Iris pigment epithelial cell (primary cell): ENCODE results near the gene ARHGAP29.

Source experiments
- DNase-seq: peaks from one replicate; pipeline ENCODE4 v3.0.0-alpha.2; 2011; ENCODE audit warnings: low read depth

The ARHGAP29 gene, protein sequence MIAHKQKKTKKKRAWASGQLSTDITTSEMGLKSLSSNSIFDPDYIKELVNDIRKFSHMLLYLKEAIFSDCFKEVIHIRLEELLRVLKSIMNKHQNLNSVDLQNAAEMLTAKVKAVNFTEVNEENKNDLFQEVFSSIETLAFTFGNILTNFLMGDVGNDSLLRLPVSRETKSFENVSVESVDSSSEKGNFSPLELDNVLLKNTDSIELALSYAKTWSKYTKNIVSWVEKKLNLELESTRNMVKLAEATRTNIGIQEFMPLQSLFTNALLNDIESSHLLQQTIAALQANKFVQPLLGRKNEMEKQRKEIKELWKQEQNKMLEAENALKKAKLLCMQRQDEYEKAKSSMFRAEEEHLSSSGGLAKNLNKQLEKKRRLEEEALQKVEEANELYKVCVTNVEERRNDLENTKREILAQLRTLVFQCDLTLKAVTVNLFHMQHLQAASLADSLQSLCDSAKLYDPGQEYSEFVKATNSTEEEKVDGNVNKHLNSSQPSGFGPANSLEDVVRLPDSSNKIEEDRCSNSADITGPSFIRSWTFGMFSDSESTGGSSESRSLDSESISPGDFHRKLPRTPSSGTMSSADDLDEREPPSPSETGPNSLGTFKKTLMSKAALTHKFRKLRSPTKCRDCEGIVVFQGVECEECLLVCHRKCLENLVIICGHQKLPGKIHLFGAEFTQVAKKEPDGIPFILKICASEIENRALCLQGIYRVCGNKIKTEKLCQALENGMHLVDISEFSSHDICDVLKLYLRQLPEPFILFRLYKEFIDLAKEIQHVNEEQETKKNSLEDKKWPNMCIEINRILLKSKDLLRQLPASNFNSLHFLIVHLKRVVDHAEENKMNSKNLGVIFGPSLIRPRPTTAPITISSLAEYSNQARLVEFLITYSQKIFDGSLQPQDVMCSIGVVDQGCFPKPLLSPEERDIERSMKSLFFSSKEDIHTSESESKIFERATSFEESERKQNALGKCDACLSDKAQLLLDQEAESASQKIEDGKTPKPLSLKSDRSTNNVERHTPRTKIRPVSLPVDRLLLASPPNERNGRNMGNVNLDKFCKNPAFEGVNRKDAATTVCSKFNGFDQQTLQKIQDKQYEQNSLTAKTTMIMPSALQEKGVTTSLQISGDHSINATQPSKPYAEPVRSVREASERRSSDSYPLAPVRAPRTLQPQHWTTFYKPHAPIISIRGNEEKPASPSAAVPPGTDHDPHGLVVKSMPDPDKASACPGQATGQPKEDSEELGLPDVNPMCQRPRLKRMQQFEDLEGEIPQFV

DNA sequence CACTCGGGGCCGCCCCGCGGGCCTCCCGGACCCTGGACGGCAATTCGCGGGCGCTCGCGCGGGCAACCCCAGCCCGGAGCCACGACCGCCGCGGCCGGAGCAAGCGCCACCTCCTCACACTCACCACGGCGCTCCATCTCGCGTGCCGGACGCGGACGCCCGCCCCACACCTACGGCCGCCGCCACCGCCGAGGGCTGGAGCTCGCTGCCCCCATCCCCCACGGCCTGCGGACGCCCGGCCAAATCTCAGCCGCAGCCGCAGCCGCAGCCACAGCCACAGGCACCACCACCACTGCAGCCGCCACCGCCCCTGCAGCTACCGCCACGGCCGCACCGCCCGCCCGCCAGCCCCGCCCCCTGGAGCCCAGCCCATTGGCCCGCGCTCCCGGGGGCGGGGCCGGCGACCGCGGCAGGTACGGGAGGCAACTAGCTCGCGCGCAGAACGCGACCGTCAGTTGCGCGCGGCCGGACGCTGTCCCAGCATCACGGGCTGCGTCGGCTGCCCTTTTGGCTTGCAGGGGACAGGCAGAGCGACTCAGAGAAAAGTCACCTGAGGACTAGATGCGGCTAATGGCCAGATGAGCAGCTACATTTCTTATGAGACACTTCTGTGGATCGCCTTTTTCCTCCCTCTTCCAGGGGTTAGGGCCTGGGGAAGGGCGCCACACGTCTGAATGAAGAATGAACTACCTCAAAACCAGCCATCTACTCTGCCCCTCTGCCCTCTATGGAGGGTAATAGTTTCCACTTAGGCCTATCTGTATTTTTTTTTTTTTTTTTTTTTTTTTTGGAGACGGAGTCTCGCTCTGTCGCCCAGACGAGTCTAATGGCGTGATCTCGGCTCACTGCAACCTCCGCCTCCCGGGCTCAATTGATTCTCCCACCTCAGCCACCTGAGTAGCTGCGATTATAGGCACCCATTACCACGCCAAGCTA lies at the start of gene ARHGAP29:
TSS of gene ARHGAP29 (minus strand) at position 294 of the 936 bp plus-strand sequence. CDS start 5,973 bp downstream, outside the sequence.
- peak; percentile 80 for DNase-seq

DNA sequence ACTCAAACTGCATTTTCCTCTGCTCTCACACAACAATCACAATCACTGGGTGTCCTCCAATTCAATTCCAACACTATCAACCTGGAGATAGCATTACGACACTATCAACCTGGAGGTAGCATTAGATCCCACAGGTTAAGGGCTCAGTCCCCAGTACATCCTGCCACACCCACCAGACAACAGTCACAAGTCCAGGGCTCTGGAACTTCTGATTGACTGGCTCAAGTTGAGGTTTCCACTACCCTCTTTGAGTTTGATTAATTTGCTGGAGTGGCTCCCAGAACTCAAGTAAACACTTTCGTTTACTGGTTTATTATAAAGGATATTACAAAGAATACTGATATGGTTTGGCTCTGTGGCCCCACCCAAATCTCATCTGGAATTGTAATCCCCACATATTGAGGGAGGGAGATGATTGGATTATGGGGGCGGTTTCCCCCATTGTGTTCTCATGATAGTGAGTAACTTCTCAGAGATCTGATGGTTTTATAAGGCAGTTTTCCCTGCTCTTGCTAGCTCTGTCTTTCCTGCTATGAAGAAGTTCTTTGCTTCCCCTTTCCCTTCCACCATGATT lies 49.6 kb upstream of the ARHGAP29 start:
- no peak for DNase-seq

DNA sequence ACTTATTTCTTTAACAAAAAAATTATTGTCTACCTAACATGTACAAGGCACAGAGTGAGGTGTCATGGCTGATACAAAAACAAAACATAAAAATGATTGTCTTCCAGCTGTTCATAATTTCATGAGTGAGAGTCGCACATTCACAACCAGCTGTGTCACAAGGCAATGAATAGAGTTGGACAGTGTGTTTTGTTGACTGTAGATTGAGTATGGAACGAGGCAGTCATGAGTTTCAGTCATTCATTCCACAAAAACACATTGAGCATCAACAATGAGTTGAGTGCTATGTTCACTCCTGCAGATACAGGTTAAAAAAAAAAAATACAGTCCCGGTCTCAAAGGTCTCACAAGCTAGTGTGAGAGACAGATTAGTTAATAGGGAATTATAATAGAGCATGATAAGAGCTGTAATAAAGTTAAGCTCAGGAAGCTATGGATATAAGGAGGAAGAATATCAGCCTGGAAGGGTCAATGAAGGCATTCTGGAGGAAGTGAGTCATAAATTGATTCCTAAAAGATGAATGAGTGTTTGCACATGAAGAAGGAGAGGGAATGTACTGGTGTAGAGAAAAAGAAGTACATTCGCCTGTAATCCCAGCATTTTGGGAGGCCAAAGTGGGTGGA lies 47.8 kb upstream of the ARHGAP29 start:
- DNase-seq = peak; percentile 70

GRCh38 chr1:94284476-94284875 lies 47.1 kb upstream of the ARHGAP29 start:
- peak; percentile 77 for DNase-seq

- no peak for DNase-seq
These were observed 46.1 kb upstream of the ARHGAP29 start for GRCh38 chr1:94283462-94283861.

GRCh38 chr1:94282143-94282711 lies 44.8 kb upstream of the ARHGAP29 start:
- no peak for DNase-seq

DNA sequence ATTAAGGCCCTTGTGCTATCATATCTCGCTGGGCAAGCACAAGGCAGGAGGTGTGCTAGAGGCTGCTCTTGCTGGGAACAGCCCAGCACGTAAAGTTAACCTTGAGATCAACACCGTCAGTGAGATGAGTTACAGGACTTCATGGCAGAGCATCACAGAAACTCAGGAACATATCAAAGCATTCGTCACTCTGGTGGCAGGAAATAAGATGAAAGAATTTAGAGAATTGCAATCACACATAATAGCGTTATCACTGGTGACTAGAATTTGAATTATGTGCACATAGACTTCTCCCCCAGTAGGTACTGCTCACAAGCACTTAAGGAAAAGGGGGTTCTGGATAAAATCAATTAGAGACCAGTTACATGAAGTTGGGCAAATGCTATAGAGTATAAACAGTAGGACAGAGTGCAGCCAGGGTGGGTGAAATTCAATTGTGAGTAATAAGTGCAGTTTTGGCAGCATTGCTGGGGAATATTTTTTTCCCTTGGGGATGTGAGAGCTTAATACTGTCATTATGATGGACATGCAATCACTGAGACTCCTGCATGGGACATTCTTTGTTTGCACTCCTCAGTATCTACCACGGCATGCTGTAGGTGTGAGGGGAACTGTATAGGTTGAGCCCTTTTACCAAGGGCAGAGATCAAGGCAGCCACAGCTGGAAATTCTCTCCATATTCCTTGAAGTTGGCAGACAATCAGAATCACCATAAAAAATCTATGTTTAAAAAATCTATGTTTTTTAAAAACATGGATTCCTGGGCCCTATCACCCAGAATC lies 44.2 kb upstream of the ARHGAP29 start:
- peak; percentile 77 for DNase-seq

DNA sequence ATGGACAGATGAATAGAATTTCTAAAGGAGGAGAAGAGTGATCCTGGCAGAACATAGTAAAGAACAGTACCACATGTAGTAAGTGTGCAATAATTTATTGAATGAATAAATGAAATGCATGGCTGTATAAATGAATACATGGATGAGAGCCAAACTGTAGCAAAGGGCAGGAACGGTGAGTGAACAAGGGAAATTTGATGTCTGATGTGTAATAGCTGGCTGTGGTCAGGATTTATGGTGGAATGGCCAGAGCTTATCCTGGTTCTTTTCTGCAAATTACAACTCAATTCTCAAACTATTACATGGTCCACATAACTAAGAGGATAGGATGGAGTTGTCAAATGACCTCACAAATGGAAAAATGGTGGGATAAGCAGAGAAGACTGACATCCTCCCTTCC lies 43.2 kb upstream of the ARHGAP29 start:
- peak; percentile 48 for DNase-seq

GRCh38 chr1:94279462-94279861 lies 42.1 kb upstream of the ARHGAP29 start:
- DNase-seq = peak; percentile 45

DNA sequence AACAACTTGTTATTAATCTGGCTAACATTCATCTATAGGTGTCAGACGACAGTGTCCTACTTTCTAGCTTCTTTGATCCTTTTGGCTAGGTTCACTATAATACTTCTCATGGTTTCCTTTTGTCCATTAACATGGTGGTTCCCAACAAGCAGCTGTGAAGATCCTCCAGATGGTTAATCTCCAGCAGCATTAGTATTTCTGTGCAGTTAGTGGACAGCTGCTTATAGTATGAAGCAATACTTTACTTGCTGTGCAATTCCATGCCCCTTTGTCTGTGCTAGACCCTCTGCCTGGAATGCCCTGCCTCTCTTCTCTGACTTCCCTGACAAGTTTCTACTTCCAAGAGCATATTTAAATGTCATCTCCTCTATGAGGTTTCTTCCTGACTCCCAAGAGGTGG lies 41.7 kb upstream of the ARHGAP29 start:
- peak; percentile 60 for DNase-seq

DNA sequence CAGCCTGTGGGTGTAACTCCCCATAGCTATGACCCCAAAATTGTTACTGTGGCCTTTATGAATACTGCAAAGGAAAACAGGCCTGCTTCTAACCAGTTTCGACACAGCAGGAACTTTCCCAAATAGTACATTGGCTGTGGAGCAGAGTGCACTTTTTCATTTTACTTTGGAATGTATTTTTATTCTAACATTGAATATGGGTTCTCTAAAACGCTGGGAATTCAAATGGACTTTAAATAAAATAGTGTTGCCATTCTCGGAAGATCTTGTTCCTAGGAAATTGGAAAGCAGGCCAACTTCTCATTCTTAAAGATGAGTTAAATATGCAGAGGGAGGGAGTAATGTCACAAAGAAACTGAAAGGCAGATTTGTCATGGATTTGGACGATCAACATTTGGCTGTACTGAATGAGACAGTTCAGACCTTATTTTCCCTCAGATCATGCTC lies 39.6 kb upstream of the ARHGAP29 start:
- peak; percentile 67 for DNase-seq

DNA sequence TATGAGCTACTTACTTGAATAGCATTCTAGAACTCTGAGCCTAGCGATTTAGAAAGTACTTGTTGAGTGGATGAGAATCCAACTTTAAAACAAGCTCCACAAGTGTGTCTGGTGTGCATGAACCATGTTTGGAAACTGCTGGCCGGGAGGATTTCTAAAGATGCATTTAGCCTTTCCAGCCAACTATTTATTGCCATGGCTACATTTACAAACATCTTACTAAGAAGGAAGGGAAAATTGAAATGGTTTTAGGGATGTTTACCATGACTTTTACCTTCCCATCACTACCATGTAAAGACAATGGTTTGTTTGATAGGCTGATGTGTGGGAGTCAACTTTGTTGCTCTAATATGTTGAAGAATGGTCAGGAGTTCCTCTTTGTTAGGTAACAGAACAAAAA lies 37.7 kb upstream of the ARHGAP29 start:
- no peak for DNase-seq

- DNase-seq = no peak
These were observed 37.2 kb upstream of the ARHGAP29 start for GRCh38 chr1:94274561-94274960.

DNA sequence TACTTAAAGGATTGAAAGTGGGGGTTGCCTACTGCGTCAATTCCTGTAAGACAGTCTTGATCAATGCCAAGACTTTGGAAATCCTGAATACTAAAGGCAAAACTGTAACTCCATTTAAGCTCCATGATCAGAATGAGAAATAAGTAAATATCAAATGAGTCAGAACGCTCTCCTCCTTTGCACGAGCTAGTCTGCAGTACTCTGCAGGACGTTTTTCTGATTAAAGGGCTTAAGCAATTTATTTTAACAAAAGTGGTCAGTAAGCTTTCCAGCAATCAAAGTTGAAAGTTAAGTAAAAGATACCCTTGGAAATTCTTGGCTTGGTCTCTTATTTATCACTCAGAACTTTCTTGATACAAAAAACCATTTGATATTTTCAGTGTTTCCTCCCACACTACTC lies 35.7 kb upstream of the ARHGAP29 start:
- DNase-seq = peak; percentile 54

GRCh38 chr1:94272388-94272787 lies 35.0 kb upstream of the ARHGAP29 start:
- DNase-seq = no peak

DNA sequence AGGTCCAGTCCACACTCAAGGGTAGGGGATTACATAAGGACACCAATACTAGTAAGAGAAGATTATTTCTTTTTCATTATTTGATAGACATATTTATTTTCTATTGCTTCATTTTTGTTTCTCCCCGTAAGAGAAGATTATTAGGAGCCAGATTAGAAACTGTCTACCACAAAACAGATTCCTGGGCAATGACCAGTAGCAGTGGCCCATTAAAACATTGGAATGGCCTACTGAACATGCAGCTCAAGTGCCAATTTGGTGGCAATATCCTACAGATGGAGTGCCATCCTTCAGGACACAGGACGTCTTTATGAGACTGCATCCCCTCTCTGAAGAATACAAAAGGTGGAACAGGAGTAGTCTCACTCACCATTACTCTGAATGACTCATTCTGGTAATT lies 34.0 kb upstream of the ARHGAP29 start:
- DNase-seq = no peak

GRCh38 chr1:94270801-94271203 lies 33.4 kb upstream of the ARHGAP29 start:
- DNase-seq = peak; percentile 93

- no peak for DNase-seq
These were observed 32.5 kb upstream of the ARHGAP29 start for GRCh38 chr1:94269921-94270320.

GRCh38 chr1:94265906-94266305 lies 28.5 kb upstream of the ARHGAP29 start:
- DNase-seq = no peak
